ENCODE results near the gene HADH.

DNA sequence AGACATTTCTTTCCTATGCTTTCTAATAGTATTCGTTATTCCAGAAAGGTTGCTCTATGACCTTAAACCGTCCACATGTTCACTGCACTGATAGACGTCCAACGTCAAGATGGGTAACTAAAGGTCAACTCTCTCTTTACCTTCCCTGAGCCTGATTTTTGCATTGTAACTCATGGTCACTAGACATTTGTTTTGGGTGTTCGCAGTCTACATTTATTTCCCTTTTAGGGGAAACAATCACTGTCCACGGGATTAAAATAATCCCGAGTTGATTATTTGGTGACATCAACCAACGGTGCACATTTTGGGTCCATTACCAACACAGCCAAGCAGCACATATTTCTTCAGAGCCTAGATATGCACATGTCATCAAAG lies 540 bp upstream of the HADH start:
- TF ChIP-seq, protein P1, sequence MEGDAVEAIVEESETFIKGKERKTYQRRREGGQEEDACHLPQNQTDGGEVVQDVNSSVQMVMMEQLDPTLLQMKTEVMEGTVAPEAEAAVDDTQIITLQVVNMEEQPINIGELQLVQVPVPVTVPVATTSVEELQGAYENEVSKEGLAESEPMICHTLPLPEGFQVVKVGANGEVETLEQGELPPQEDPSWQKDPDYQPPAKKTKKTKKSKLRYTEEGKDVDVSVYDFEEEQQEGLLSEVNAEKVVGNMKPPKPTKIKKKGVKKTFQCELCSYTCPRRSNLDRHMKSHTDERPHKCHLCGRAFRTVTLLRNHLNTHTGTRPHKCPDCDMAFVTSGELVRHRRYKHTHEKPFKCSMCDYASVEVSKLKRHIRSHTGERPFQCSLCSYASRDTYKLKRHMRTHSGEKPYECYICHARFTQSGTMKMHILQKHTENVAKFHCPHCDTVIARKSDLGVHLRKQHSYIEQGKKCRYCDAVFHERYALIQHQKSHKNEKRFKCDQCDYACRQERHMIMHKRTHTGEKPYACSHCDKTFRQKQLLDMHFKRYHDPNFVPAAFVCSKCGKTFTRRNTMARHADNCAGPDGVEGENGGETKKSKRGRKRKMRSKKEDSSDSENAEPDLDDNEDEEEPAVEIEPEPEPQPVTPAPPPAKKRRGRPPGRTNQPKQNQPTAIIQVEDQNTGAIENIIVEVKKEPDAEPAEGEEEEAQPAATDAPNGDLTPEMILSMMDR (IDR thresholded peaks at IDR 0.05; ENCODE audit: insufficient read depth, low read depth, low read length): no peak
- no peak for TF ChIP-seq EZH2 (IDR thresholded peaks at IDR 0.05; ENCODE audit: insufficient read depth, low read length)

Measured in astrocyte (in vitro differentiated cells and primary cell).